ENCODE measurements around the gene EFNA5. TPM values are rescaled to one million over a fixed set of nuclear protein-coding genes. Genes with fewer than 3 reads are reported as not detected.

EFNA5 gene
- total and polyA plus RNA-seq, 2 of the 8 experiments (the other 6 are each of a cell fraction or from before 2014, with no cell fraction given) = 9.6 to 21.8 TPM

DNA sequence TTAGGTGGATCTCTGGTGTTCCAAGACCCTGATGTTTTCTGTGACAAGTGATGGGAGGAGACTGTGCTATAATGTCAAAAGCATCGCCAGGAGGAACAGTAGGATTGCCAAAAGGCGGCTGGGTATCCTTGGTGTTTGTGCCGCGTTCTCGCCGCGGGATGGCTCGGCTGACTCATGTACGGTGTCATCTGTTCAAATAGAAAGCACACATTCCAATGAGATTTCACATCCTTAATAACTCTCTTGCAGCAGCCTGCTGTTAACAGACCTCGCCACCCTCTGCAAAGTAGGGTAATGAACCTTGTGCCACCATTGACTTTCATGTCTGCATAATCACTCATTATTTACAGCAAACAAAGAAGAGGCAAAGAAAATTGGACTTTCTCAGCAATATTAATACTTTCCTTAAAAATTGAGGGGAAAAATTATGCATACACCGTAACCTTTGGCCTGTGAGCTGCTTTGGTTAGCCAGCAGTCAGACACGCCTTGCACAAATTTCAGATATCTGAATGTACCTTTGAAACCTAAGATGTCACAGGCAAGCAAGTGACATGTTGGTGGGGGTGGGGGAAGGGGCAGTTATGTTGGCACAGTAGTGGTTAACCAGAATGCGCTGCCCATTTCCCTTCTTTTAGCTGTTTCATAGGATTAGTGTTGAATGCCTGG, 289.4 kb downstream of the EFNA5 start (continued):
- TF ChIP-seq, protein P1, sequence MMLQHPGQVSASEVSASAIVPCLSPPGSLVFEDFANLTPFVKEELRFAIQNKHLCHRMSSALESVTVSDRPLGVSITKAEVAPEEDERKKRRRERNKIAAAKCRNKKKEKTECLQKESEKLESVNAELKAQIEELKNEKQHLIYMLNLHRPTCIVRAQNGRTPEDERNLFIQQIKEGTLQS (IDR thresholded peaks at IDR 0.05; ENCODE audit: insufficient read depth, low read depth, low read length) = no peak
- no peak for TF ChIP-seq GTF2F1 (IDR thresholded peaks at IDR 0.05; ENCODE audit: borderline replicate concordance, low read depth, low read length)
- no peak for TF ChIP-seq BACH1 (IDR thresholded peaks at IDR 0.05; ENCODE audit: low read length)
- TF ChIP-seq TAF7 (optimal IDR thresholded peaks at IDR 0.05; ENCODE audit: borderline replicate concordance, low read depth, low read length) = no peak
- TF ChIP-seq PHF8 (conservative IDR thresholded peaks at IDR 0.05; ENCODE audit: low read depth, low read length) = no peak
- no peak for TF ChIP-seq RNF2 (IDR thresholded peaks at IDR 0.05; ENCODE audit: borderline replicate concordance, low read depth, low read length, missing control alignments, poor library complexity, severe bottlenecking)

Data from H1 (cell line).